Measurements from ENCODE around the gene PCDHGB6.

DNA sequence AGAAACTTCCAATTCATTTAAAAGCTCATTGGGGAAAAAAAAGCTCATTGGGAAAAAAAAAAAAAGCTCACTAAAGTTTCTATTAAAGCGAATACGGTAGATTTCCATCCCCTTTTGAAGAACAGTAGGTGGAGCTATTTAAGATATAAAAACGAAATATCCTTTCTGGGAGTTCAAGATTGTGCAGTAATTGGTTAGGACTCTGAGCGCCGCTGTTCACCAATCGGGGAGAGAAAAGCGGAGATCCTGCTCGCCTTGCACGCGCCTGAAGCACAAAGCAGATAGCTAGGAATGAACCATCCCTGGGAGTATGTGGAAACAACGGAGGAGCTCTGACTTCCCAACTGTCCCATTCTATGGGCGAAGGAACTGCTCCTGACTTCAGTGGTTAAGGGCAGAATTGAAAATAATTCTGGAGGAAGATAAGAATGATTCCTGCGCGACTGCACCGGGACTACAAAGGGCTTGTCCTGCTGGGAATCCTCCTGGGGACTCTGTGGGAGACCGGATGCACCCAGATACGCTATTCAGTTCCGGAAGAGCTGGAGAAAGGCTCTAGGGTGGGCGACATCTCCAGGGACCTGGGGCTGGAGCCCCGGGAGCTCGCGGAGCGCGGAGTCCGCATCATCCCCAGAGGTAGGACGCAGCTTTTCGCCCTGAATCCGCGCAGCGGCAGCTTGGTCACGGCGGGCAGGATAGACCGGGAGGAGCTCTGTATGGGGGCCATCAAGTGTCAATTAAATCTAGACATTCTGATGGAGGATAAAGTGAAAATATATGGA, 22.7 kb downstream of the PCDHGB6 start, which contains the start of gene PCDHGA12:
- no peak for TF ChIP-seq POLR2A (IDR thresholded peaks at IDR 0.05)
- TF ChIP-seq, protein P1, sequence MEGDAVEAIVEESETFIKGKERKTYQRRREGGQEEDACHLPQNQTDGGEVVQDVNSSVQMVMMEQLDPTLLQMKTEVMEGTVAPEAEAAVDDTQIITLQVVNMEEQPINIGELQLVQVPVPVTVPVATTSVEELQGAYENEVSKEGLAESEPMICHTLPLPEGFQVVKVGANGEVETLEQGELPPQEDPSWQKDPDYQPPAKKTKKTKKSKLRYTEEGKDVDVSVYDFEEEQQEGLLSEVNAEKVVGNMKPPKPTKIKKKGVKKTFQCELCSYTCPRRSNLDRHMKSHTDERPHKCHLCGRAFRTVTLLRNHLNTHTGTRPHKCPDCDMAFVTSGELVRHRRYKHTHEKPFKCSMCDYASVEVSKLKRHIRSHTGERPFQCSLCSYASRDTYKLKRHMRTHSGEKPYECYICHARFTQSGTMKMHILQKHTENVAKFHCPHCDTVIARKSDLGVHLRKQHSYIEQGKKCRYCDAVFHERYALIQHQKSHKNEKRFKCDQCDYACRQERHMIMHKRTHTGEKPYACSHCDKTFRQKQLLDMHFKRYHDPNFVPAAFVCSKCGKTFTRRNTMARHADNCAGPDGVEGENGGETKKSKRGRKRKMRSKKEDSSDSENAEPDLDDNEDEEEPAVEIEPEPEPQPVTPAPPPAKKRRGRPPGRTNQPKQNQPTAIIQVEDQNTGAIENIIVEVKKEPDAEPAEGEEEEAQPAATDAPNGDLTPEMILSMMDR (IDR thresholded peaks at IDR 0.05): peak in 2 of 6 experiments; percentile 29 to 45
